Parathyroid adenoma (tissue), 2 donors: ENCODE data around the gene MB21D2.

Experiments used
- H2AFZ ChIP-seq: fragments of 300-600 bp; sonication (generic); one replicate; pipeline ENCODE4 v1.7.0; 2017; ENCODE audit warnings: antibody characterized with exemption, mild to moderate bottlenecking
- H3K27ac ChIP-seq: fragments of 300-600 bp; sonication (generic); one replicate; pipeline ENCODE4 v1.7.0; 2017
- H3K27me3 ChIP-seq: fragments of 300-600 bp; sonication (generic); one replicate; pipeline ENCODE4 v1.7.0; 2017; ENCODE audit warnings: low read length; ENCODE audit not compliant: control insufficient read depth, insufficient read depth
- H3K36me3 ChIP-seq: fragments of 300-600 bp; sonication (generic); one replicate; pipeline ENCODE4 v1.7.0; 2017; ENCODE audit warnings: low read length; ENCODE audit not compliant: control insufficient read depth, insufficient read depth
- H3K4me1 ChIP-seq: fragments of 300-600 bp; sonication (generic); one replicate; pipeline ENCODE4 v1.7.0; 2017; ENCODE audit warnings: control low read depth
- H3K4me2 ChIP-seq: fragments of 300-600 bp; sonication (generic); one replicate; pipeline ENCODE4 v1.7.0; 2017; ENCODE audit warnings: low read length
- H3K4me3 ChIP-seq: fragments of 300-600 bp; sonication (generic); one replicate; pipeline ENCODE4 v1.7.0; 2017; ENCODE audit warnings: low read depth, low read length
- H3K79me2 ChIP-seq: fragments of 300-600 bp; sonication (generic); one replicate; pipeline ENCODE4 v1.7.0; 2017; ENCODE audit warnings: control low read depth
- H3K9ac ChIP-seq: fragments of 300-600 bp; sonication (generic); one replicate; pipeline ENCODE4 v1.7.0; 2017; ENCODE audit warnings: mild to moderate bottlenecking
- H3K9me3 ChIP-seq: fragments of 300-600 bp; sonication (generic); one replicate; pipeline ENCODE4 v1.7.0; 2017; ENCODE audit warnings: low read length; ENCODE audit not compliant: control insufficient read depth
- TF ChIP-seq, protein P1 (sequence below): fragments of 300-600 bp; sonication (generic); IDR thresholded peaks from one replicate; pipeline ENCODE4 v1.7.0; 2017; ENCODE audit warnings: antibody characterized with exemption, mild to moderate bottlenecking
- donor health status: primary hyperparathyroidism.

The MB21D2 gene

DNA sequence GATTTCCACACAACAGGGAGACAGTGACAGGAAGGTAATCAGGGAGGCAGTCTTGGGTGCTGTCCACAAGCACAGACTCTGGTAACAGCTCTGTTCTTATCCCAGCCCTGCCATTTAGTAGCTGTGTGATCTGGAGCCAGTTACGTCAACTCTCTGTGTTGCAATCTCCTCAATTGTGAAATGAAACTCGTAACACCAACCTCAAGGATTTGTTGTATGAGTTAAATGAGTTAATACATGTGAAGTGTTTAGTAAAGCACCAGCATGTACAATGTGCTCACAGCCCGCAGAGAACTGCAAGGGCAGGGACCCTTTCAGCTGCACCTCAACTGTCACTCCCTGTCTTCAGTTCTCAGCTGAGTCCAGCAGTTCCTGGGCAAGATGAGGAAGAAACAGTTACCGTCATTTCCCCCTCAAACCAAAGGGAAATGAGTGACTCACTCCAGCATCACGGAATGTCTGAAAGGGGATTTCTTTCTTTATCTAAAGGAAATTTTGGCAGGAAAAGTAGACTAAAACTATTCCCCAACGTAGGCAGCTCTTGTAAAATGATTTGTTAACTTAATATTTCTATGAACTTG, 39.9 kb upstream of the MB21D2 start:
- no peaks in the 10 kb centered on the region for H3K9me3 ChIP-seq
- TF ChIP-seq, protein P1, sequence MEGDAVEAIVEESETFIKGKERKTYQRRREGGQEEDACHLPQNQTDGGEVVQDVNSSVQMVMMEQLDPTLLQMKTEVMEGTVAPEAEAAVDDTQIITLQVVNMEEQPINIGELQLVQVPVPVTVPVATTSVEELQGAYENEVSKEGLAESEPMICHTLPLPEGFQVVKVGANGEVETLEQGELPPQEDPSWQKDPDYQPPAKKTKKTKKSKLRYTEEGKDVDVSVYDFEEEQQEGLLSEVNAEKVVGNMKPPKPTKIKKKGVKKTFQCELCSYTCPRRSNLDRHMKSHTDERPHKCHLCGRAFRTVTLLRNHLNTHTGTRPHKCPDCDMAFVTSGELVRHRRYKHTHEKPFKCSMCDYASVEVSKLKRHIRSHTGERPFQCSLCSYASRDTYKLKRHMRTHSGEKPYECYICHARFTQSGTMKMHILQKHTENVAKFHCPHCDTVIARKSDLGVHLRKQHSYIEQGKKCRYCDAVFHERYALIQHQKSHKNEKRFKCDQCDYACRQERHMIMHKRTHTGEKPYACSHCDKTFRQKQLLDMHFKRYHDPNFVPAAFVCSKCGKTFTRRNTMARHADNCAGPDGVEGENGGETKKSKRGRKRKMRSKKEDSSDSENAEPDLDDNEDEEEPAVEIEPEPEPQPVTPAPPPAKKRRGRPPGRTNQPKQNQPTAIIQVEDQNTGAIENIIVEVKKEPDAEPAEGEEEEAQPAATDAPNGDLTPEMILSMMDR = no peak
- H3K36me3 ChIP-seq = no peaks in the 10 kb centered on the region
- H3K4me3 ChIP-seq = no peak overlapping the region
- no peaks in the 10 kb centered on the region for H3K4me1 ChIP-seq
- no peak overlapping the region for H3K9ac ChIP-seq
- no peak overlapping the region for H3K4me2 ChIP-seq
- no peaks in the 10 kb centered on the region for H3K79me2 ChIP-seq
- peak overlapping the region; percentile 72 for H3K27ac ChIP-seq
- no peak overlapping the region for H2AFZ ChIP-seq
- no peaks in the 10 kb centered on the region for H3K27me3 ChIP-seq

- no peak overlapping the region for H3K4me2 ChIP-seq
- H3K36me3 ChIP-seq = no peaks in the 10 kb centered on the region
- no peak overlapping the region for H3K27ac ChIP-seq
- H3K27me3 ChIP-seq = no peaks in the 10 kb centered on the region
- no peaks in the 10 kb centered on the region for H3K4me1 ChIP-seq
- H3K4me3 ChIP-seq = no peak overlapping the region
- no peaks in the 10 kb centered on the region for H3K9me3 ChIP-seq
- no peak overlapping the region for H2AFZ ChIP-seq
- no peak overlapping the region for H3K9ac ChIP-seq
- no peaks in the 10 kb centered on the region for H3K79me2 ChIP-seq
- TF ChIP-seq, protein P1 = no peak
Measured at GRCh38 chr3:192953926-192954325, 36.3 kb upstream of the MB21D2 start.

DNA sequence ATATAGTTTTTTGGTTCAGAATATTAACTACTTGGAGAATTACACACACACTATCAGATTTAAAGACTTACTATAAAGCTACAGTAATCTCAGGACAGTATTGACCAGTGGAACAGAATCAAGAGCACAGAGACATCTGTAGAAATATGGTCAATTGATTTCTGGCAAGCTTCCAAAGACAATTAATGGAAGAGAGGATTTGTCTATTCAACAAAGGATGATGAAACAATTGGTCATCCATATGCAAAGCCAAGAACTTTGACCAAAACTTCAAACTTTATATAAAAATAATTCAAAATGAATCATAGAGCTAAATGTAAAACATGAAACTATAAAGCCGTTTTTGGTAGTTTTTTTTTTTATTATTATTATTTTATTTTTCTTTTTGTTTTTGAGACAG, 29.8 kb upstream of the MB21D2 start:
- H3K4me1 ChIP-seq = no peaks in the 10 kb centered on the region

GRCh38 chr3:192943393-192943792, 25.7 kb upstream of the MB21D2 start:
- Histone ChIP-seq H3K9me3 (no peaks in the 10 kb centered on the region), H3K36me3 (no peaks in the 10 kb centered on the region), H3K79me2 (no peaks in the 10 kb centered on the region), H3K4me1 (no peaks in the 10 kb centered on the region), H2AFZ (no peak overlapping the region), H3K27me3 (no peaks in the 10 kb centered on the region), H3K27ac (no peak overlapping the region), H3K4me3 (no peak overlapping the region), H3K9ac (no peak overlapping the region), H3K4me2 (no peak overlapping the region)
- TF ChIP-seq, protein P1 = no peak

More for the DNA sequence above, 29.8 kb upstream of the MB21D2 start:
- Histone ChIP-seq H3K79me2 (no peaks in the 10 kb centered on the region), H3K9me3 (no peaks in the 10 kb centered on the region), H3K36me3 (no peaks in the 10 kb centered on the region), H3K4me2 (no peak overlapping the region), H3K27ac (no peak overlapping the region), H2AFZ (no peak overlapping the region), H3K4me3 (no peak overlapping the region), H3K27me3 (no peaks in the 10 kb centered on the region), H3K9ac (no peak overlapping the region)
- TF ChIP-seq, protein P1 = no peak

DNA sequence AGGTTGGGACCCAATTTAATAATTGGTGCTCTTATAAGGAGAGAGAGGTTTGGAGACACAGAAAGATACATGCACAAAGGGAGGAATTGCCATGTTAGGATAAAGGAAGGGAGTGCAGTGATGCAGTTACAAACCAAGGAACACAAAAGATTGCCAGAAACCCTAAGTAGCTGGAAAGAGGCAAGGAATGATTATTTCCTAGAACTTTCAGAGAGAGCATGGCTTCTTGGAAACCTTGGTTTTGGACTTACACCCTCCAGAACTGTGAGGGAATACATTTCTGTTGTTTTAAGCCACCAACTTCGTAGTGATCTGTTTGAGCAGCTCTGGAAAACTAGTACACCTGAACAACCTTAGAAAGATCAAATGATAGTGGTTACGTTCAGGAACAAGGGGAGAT, 25.0 kb upstream of the MB21D2 start:
- no peaks in the 10 kb centered on the region for H3K36me3 ChIP-seq

More for the DNA sequence above, 25.0 kb upstream of the MB21D2 start:
- H2AFZ ChIP-seq = no peak overlapping the region
- H3K4me2 ChIP-seq = no peak overlapping the region
- H3K9ac ChIP-seq = no peak overlapping the region
- no peaks in the 10 kb centered on the region for H3K4me1 ChIP-seq
- no peak overlapping the region for H3K4me3 ChIP-seq
- no peaks in the 10 kb centered on the region for H3K27me3 ChIP-seq
- no peak overlapping the region for H3K27ac ChIP-seq
- no peaks in the 10 kb centered on the region for H3K79me2 ChIP-seq
- TF ChIP-seq, protein P1 = no peak
- no peaks in the 10 kb centered on the region for H3K9me3 ChIP-seq
